Measurements from ENCODE around the gene KRT79. TPM values are rescaled to one million over a fixed set of nuclear protein-coding genes. Genes with fewer than 3 reads are reported as not detected.

KRT79 gene
- total RNA-seq, 4 donors from 2014 or later, result not detected

- Histone ChIP-seq H3K27me3 (peaks cover 4% of the 10 kb centered on the region), H3K4me3 (no peak overlapping the region), H3K36me3 (no peaks in the 10 kb centered on the region), H3K27ac (no peak overlapping the region), H3K4me1 (no peaks in the 10 kb centered on the region), H3K9me3 (no peaks in the 10 kb centered on the region)
- WGBS, 2 donors (ENCODE audit: low coverage in 1 of 2), result 82% methylated on average over 18 of the region's 18 CpGs; no CpG with 5 or more reads in 1 of the 2 donors
- TF ChIP-seq POLR2AphosphoS5 (IDR thresholded peaks at IDR 0.05) (no peak), POLR2A (IDR thresholded peaks at IDR 0.05) (no peak), CTCF (IDR thresholded peaks at IDR 0.05) (no peak), EP300 (IDR thresholded peaks at IDR 0.05; ENCODE audit: low read depth) (no peak)
- intact Hi-C loops (cut with DNase I; ENCODE audit: low total_unique reads) (no loop called here), in situ Hi-C loops (cut with MboI; ENCODE audit: low pct_ligation_motif_present in 1 of 4, low pct_unique_long_range_greater_than_20kb in 1 of 4, low sequenced_read_pairs in 3 of 4) (no loop called here)
- DNase-seq, result no peak
These were observed 5.5 kb upstream of the KRT79 start for GRCh38 chr12:52839436-52840105.

DNA sequence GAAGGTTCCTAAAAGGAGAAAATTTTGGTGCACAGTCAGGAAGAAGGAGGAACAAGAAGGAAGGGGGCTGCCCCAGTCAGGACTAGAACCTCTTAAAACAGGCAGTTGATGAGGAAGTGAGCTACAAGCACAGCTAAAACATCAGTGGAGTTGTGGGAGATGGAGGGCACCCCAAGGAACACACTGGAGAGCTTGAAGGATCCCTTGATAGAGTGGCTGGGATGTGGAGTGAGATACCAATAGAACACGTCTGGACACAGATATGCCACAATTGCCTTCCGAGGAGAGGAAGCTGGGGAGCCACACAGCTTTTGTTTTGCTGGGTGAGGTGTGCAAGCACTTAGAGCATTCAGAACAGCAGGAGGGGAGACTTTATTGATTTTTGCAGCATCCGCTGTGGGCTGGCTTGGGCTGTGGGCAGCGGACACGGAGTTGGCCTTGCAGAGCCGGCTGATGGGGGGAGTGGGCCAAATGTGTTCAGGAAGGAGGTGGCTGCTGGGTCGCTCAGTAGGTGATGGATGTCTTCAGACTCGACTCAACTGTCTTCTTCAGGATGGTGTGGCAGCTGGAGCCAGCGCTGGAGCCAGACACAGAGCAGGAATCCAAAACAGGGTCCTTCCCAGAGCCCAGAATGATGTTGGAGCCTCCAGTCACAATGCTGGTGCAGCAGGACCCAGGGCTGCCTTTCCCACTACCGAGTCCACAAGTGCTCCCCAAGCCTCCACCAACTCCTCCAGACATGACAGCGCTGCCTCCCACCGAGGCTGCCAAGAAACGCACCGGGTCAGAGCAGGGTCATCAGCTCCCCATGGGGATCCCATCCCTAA, 4.7 kb upstream of the KRT79 start:
- 40 to 68% methylated on average over 1 to 13 of the region's 14 CpGs for WGBS, 2 donors (ENCODE audit: low coverage in 1 of 2)
- H3K4me3 ChIP-seq, result no peak overlapping the region
- H3K27ac ChIP-seq, result no peak overlapping the region
- no peaks in the 10 kb centered on the region for H3K9me3 ChIP-seq
- H3K36me3 ChIP-seq, result no peaks in the 10 kb centered on the region
- TF ChIP-seq CTCF (IDR thresholded peaks at IDR 0.05) (no peak), POLR2A (IDR thresholded peaks at IDR 0.05) (no peak), POLR2AphosphoS5 (IDR thresholded peaks at IDR 0.05) (no peak), EP300 (IDR thresholded peaks at IDR 0.05; ENCODE audit: low read depth) (no peak)
- H3K27me3 ChIP-seq, result peaks cover 4% of the 10 kb centered on the region
- in situ Hi-C loops (cut with MboI; ENCODE audit: low pct_ligation_motif_present in 1 of 4, low pct_unique_long_range_greater_than_20kb in 1 of 4, low sequenced_read_pairs in 3 of 4), result no loop called here
- H3K4me1 ChIP-seq, result no peaks in the 10 kb centered on the region
- intact Hi-C loops (cut with DNase I; ENCODE audit: low total_unique reads), result no loop called here
- no peak for DNase-seq

DNA sequence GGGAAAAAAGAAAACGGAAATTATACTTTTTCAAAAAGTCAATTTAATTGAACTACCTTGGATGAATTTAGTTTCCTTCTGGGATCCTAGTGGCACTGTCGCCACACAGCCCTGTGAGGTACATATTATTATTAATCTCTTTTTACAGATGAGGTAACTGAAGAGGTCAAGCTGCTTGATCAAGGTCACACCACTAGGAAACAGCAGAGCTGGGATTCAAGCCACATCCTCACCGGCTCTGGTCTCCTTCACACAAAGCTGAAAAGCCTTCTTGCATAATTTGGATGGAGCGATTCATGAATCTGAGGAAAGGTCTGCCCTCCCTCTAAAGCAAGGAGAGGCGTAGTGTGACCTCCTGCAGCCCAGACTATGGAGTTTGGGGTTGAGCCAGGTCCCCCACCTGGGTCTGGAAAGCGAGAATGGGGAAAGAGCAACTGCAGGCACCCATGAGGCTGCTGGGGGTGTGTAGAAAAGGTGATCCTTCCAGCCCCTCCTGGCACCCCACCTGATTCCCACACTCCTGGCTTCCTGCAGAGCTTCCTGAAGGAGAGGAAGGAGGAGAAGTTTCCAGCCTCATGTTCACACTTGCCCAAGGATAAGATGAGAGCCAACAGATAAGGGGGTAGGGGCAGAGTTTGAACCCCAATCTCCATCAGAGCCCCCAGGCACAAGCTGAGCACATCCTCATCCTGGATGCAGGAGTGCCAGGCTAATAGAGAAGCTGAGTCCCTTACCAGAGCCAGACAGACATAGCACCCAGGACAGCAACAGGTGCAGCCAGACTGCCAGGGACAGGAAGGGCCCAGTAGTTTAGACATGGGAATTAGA, 3.9 kb upstream of the KRT79 start:
- H3K27ac ChIP-seq, result no peak overlapping the region
- no peak for DNase-seq
- 81 to 87% methylated on average over 2 to 6 of the region's 6 CpGs for WGBS, 2 donors (ENCODE audit: low coverage in 1 of 2)
- in situ Hi-C loops (cut with MboI; ENCODE audit: low pct_ligation_motif_present in 1 of 4, low pct_unique_long_range_greater_than_20kb in 1 of 4, low sequenced_read_pairs in 3 of 4) (no loop called here), intact Hi-C loops (cut with DNase I; ENCODE audit: low total_unique reads) (no loop called here)
- no peak for TF ChIP-seq POLR2A (IDR thresholded peaks at IDR 0.05)
- TF ChIP-seq POLR2AphosphoS5 (IDR thresholded peaks at IDR 0.05), result no peak
- no peak for TF ChIP-seq EP300 (IDR thresholded peaks at IDR 0.05; ENCODE audit: low read depth)
- no peak for TF ChIP-seq CTCF (IDR thresholded peaks at IDR 0.05)
- no peaks in the 10 kb centered on the region for H3K9me3 ChIP-seq
- peaks cover 4% of the 10 kb centered on the region for H3K27me3 ChIP-seq
- H3K4me3 ChIP-seq, result no peak overlapping the region
- H3K36me3 ChIP-seq, result no peaks in the 10 kb centered on the region
- H3K4me1 ChIP-seq, result no peaks in the 10 kb centered on the region

DNA sequence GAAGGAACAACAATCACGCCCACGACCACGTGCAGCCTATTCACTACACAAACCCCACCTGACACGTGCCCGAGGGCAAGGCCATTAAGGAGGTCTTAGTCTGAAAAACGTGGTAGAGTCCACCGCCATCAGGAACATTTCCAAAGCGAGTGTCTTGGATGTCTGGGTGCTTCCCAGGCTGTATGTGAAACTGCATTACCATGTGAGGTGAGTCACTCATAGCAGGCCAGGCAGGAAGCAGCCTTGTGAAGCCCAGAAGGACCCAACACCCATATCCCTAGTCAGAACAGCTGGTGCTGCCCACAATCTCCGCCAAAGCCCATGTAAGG, 3.3 kb upstream of the KRT79 start:
- no peak overlapping the region for H3K4me3 ChIP-seq
- H3K36me3 ChIP-seq, result no peaks in the 10 kb centered on the region
- H3K27me3 ChIP-seq, result peaks cover 4% of the 10 kb centered on the region
- no peak for DNase-seq
- no peaks in the 10 kb centered on the region for H3K4me1 ChIP-seq
- intact Hi-C loops (cut with DNase I; ENCODE audit: low total_unique reads) (no loop called here), in situ Hi-C loops (cut with MboI; ENCODE audit: low pct_ligation_motif_present in 1 of 4, low pct_unique_long_range_greater_than_20kb in 1 of 4, low sequenced_read_pairs in 3 of 4) (no loop called here)
- 79 to 81% methylated on average over 6 to 9 of the region's 9 CpGs for WGBS, 2 donors (ENCODE audit: low coverage in 1 of 2)
- TF ChIP-seq EP300 (IDR thresholded peaks at IDR 0.05; ENCODE audit: low read depth), result no peak
- no peak for TF ChIP-seq POLR2A (IDR thresholded peaks at IDR 0.05)
- no peak for TF ChIP-seq POLR2AphosphoS5 (IDR thresholded peaks at IDR 0.05)
- no peak for TF ChIP-seq CTCF (IDR thresholded peaks at IDR 0.05)
- H3K9me3 ChIP-seq, result no peaks in the 10 kb centered on the region
- no peak overlapping the region for H3K27ac ChIP-seq
